ENCODE measurements around the gene CTNNAL1. TPM values are rescaled to one million over a fixed set of nuclear protein-coding genes. Genes with fewer than 3 reads are reported as not detected.

Gene CTNNAL1
- polyA plus RNA-seq, 1 donor from 2014 or later = 24.7 TPM

DNA sequence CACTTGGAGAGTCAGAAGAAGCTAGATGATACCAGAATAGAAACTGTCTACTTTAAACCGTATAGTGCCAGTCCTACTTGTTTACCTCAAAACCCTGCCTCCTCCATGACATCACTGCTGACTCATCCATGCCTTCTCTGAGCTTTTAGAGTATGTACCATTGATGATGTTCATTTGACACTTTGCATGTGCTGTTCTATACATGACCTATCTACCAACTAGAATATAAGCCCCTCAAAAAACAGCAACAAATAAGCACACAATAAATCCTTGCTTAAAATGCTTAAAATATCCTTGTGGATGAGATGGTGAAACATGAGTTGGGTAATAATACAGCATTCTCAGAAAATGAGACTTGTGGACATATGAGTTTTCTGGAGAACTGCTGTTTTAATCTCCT is 2.6 kb downstream of the CTNNAL1 start:
- H3K9me2 ChIP-seq (ENCODE audit: insufficient read depth, low read length) = no peaks in the 10 kb centered on the region
- no peaks in the 10 kb centered on the region for H4K20me1 ChIP-seq (ENCODE audit: insufficient read depth)
- no peaks in the 10 kb centered on the region for H3K27me3 ChIP-seq (ENCODE audit: insufficient read depth, low read depth, low read length)
- no peak overlapping the region for H3K9ac ChIP-seq (ENCODE audit: low read length)
- H3F3A ChIP-seq (ENCODE audit: insufficient read depth, low read length, poor library complexity, severe bottlenecking) = peaks cover 3% of the 10 kb centered on the region
- no peaks in the 10 kb centered on the region for H3K9me3 ChIP-seq (ENCODE audit: low read length)
- peaks cover 28% of the 10 kb centered on the region for H3K79me2 ChIP-seq (replicated peaks; ENCODE audit: insufficient read depth, low read length)
- no peak overlapping the region for H3K4me2 ChIP-seq (ENCODE audit: low read length)
- no peak overlapping the region for H3K4me3 ChIP-seq (ENCODE audit: low read length)
- H3K27ac ChIP-seq (ENCODE audit: low read length) = no peak overlapping the region
- no peak overlapping the region for H2AFZ ChIP-seq (ENCODE audit: low read depth, low read length)
- TF ChIP-seq CTCF (IDR thresholded peaks at IDR 0.05; ENCODE audit: poor library complexity, severe bottlenecking) (no peak), POLR2AphosphoS5 (IDR thresholded peaks at IDR 0.05) (no peak), MXI1 (conservative IDR thresholded peaks at IDR 0.05; ENCODE audit: poor library complexity, severe bottlenecking) (no peak), TAF1 (IDR thresholded peaks at IDR 0.05; ENCODE audit: low read depth) (no peak), RAD21 (conservative IDR thresholded peaks at IDR 0.05) (no peak), REST (IDR thresholded peaks at IDR 0.05; ENCODE audit: borderline replicate concordance) (no peak), EZH2 (IDR thresholded peaks at IDR 0.05; ENCODE audit: borderline replicate concordance, insufficient read depth, low read length, poor library complexity, severe bottlenecking) (no peak), SMC3 (conservative IDR thresholded peaks at IDR 0.05; ENCODE audit: poor library complexity) (no peak), EP300 (conservative IDR thresholded peaks at IDR 0.05; ENCODE audit: poor library complexity, severe bottlenecking) (no peak)
- H3K36me3 ChIP-seq (ENCODE audit: insufficient read depth, low read length) = no peaks in the 10 kb centered on the region

DNA sequence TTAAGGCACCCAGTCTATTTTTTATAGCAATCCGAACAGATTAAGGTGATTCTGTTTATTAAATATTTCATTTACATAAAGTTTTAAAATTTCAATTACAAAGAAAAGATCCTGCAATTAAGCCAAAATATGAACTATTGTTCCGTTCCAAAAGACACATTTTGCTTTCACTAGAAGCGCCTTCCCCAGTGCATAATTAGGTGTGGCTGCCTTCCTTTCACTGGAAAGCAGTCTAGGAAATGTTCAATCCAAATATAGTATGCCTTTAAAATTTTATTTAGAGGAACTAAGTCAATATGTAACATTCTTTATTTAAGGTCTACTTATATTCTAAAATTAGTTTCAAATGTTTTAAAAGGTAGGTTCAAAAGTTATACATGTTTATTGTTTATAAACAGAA is 7.6 kb downstream of the CTNNAL1 start:
- Histone ChIP-seq H3K9me3 (ENCODE audit: low read length) (peaks cover 3% of the 10 kb centered on the region), H3K4me3 (ENCODE audit: low read length) (no peak overlapping the region), H3K4me2 (ENCODE audit: low read length) (no peak overlapping the region), H3K9ac (ENCODE audit: low read length) (no peak overlapping the region), H3K27me3 (ENCODE audit: insufficient read depth, low read depth, low read length) (no peaks in the 10 kb centered on the region), H2AFZ (ENCODE audit: low read depth, low read length) (no peak overlapping the region), H3K79me2 (replicated peaks; ENCODE audit: insufficient read depth, low read length) (peaks cover 32% of the 10 kb centered on the region), H3K27ac (ENCODE audit: low read length) (no peak overlapping the region), H3K9me2 (ENCODE audit: insufficient read depth, low read length) (no peaks in the 10 kb centered on the region), H3F3A (ENCODE audit: insufficient read depth, low read length, poor library complexity, severe bottlenecking) (no peaks in the 10 kb centered on the region), H4K20me1 (ENCODE audit: insufficient read depth) (no peaks in the 10 kb centered on the region), H3K36me3 (ENCODE audit: insufficient read depth, low read length) (no peaks in the 10 kb centered on the region)
- no peak for TF ChIP-seq SMC3 (conservative IDR thresholded peaks at IDR 0.05; ENCODE audit: poor library complexity)
- no peak for TF ChIP-seq REST (IDR thresholded peaks at IDR 0.05; ENCODE audit: borderline replicate concordance)
- no peak for TF ChIP-seq CTCF (IDR thresholded peaks at IDR 0.05; ENCODE audit: poor library complexity, severe bottlenecking)
- no peak for TF ChIP-seq POLR2AphosphoS5 (IDR thresholded peaks at IDR 0.05)
- no peak for TF ChIP-seq MXI1 (conservative IDR thresholded peaks at IDR 0.05; ENCODE audit: poor library complexity, severe bottlenecking)
- TF ChIP-seq EP300 (conservative IDR thresholded peaks at IDR 0.05; ENCODE audit: poor library complexity, severe bottlenecking) = no peak
- TF ChIP-seq TAF1 (IDR thresholded peaks at IDR 0.05; ENCODE audit: low read depth) = no peak
- no peak for TF ChIP-seq EZH2 (IDR thresholded peaks at IDR 0.05; ENCODE audit: borderline replicate concordance, insufficient read depth, low read length, poor library complexity, severe bottlenecking)
- TF ChIP-seq RAD21 (conservative IDR thresholded peaks at IDR 0.05) = no peak
